ENCODE measurements around the gene MID1.
"Not testable (repeated sequence)": the region's sequence is repeated elsewhere in the genome, so short reads cannot be mapped to it uniquely, and the experiment has no call there.

DNA sequence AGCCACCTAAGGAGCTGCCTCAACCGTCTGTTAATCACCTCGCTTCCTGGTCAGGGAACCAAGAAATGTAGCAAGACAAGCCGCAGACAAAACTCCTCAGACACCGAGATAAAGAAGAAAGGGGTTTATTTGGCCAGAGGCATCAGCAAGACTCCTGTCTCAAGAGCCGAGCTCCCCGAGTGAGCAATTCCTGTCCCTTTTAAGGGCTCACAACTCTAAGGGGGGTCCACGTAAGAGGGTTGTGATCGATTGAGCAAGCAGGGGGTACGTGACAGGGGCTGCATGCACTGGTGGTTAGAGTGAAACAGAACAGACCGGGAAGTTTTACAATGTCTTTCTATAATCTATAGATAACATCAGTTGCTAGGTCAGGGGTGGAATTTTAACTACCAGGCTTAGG is 30.6 kb downstream of the MID1 start:
- not testable (repeated sequence) for TF ChIP-seq JUN (IDR thresholded peaks at IDR 0.05); HMGXB4 (CRISPR knock-in tag; IDR thresholded peaks at IDR 0.05; ENCODE audit: borderline replicate concordance); RFX5 (IDR thresholded peaks at IDR 0.05); POLR2A (IDR thresholded peaks at IDR 0.05; ENCODE audit: low read length); MAFK (IDR thresholded peaks at IDR 0.05; ENCODE audit: partially characterized antibody); NR3C1 (IDR thresholded peaks at IDR 0.05); TP53 (CRISPR knock-in tag; IDR thresholded peaks at IDR 0.05); CEBPB (IDR thresholded peaks at IDR 0.05)
- TF ChIP-seq, protein P1, sequence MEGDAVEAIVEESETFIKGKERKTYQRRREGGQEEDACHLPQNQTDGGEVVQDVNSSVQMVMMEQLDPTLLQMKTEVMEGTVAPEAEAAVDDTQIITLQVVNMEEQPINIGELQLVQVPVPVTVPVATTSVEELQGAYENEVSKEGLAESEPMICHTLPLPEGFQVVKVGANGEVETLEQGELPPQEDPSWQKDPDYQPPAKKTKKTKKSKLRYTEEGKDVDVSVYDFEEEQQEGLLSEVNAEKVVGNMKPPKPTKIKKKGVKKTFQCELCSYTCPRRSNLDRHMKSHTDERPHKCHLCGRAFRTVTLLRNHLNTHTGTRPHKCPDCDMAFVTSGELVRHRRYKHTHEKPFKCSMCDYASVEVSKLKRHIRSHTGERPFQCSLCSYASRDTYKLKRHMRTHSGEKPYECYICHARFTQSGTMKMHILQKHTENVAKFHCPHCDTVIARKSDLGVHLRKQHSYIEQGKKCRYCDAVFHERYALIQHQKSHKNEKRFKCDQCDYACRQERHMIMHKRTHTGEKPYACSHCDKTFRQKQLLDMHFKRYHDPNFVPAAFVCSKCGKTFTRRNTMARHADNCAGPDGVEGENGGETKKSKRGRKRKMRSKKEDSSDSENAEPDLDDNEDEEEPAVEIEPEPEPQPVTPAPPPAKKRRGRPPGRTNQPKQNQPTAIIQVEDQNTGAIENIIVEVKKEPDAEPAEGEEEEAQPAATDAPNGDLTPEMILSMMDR (IDR thresholded peaks at IDR 0.05), result not testable (repeated sequence)
- TF ChIP-seq, protein P2, sequence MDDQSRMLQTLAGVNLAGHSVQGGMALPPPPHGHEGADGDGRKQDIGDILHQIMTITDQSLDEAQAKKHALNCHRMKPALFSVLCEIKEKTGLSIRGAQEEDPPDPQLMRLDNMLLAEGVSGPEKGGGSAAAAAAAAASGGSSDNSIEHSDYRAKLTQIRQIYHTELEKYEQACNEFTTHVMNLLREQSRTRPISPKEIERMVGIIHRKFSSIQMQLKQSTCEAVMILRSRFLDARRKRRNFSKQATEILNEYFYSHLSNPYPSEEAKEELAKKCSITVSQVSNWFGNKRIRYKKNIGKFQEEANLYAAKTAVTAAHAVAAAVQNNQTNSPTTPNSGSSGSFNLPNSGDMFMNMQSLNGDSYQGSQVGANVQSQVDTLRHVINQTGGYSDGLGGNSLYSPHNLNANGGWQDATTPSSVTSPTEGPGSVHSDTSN (IDR thresholded peaks at IDR 0.05), result not testable (repeated sequence)
